ENCODE results near the gene SPINK1. TPM values are rescaled to one million over a fixed set of nuclear protein-coding genes. Genes with fewer than 3 reads are reported as not detected.
A peak's percentile ranks its signal among the peaks of the same experiment; 100 is the strongest.

The SPINK1 gene
- total RNA-seq, 1 experiment from 2014 or later: not detected

- no peak overlapping the region for H2AFZ ChIP-seq
- no peaks in the 10 kb centered on the region for H3K9me3 ChIP-seq (ENCODE audit: insufficient read depth, low read depth)
- no peak overlapping the region for H3K27ac ChIP-seq
- H3K4me1 ChIP-seq (replicated peaks; ENCODE audit: insufficient read depth): no peaks in the 10 kb centered on the region
- CTCF ChIA-PET: interaction anchor here (1.5 kb wide), 1 partner anchor 27 kb away, joined by 5 read pairs; no protein-coding TSS in a partner anchor
- BruUV-seq (replicated peaks): no TSS peak
- no peak overlapping the region for H3K4me3 ChIP-seq
- POLR2A ChIA-PET (ENCODE audit: unreplicated experiment): no interaction called here
- intact Hi-C loops (cut with micrococcal nuclease; ENCODE audit: unreplicated experiment): loop anchor here (5.0 kb wide), 3 partner anchors 257 to 317 kb away; no protein-coding TSS in a partner anchor
- H4K20me1 ChIP-seq (ENCODE audit: insufficient read depth): no peaks in the 10 kb centered on the region
- no peak for DNase-seq
- no peak overlapping the region for H3K4me2 ChIP-seq
- no peaks in the 10 kb centered on the region for H3K79me2 ChIP-seq (ENCODE audit: low read depth)
- no peaks in the 10 kb centered on the region for H3K36me3 ChIP-seq (ENCODE audit: low read depth)
- no peaks in the 10 kb centered on the region for H3F3A ChIP-seq (ENCODE audit: insufficient read depth, low read depth)
- H3K9me2 ChIP-seq (ENCODE audit: insufficient read depth): no peaks in the 10 kb centered on the region
- no peaks in the 10 kb centered on the region for H3K27me3 ChIP-seq (ENCODE audit: insufficient read depth, low read depth)
- TF ChIP-seq EZH2 (IDR thresholded peaks at IDR 0.05; ENCODE audit: low read depth): no peak
- TF ChIP-seq CTCF (conservative IDR thresholded peaks at IDR 0.05): no peak
Measured at GRCh38 chr5:147859962-147860640, 28.6 kb upstream of the SPINK1 start.

DNA sequence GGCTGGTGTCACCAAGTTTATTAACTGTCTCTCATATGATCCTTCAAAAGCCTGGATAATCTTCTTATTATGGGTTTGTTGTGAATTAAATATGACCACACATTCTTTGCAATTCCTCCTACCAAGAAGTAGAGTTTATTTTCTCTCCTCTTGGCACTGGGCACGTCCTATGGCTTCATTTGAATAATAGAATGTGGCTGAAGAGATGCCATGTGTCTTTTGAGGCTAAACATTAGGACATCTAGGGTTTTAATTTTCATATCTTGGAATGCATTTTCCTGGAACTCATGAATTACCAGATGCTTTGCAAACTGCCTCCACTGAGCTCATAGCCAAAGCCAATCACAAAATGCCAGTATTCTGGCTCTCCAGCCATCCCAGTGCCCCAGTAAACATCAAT lies 27.1 kb upstream of the SPINK1 start:
- TF ChIP-seq CTCF (conservative IDR thresholded peaks at IDR 0.05): no peak
- TF ChIP-seq EZH2 (IDR thresholded peaks at IDR 0.05; ENCODE audit: low read depth): no peak
- Histone ChIP-seq H3K79me2 (ENCODE audit: low read depth) (no peaks in the 10 kb centered on the region), H3K27ac (no peak overlapping the region), H2AFZ (no peak overlapping the region), H3F3A (ENCODE audit: insufficient read depth, low read depth) (no peaks in the 10 kb centered on the region), H3K27me3 (ENCODE audit: insufficient read depth, low read depth) (no peaks in the 10 kb centered on the region), H4K20me1 (ENCODE audit: insufficient read depth) (no peaks in the 10 kb centered on the region), H3K9me3 (ENCODE audit: insufficient read depth, low read depth) (no peaks in the 10 kb centered on the region), H3K9me2 (ENCODE audit: insufficient read depth) (no peaks in the 10 kb centered on the region), H3K36me3 (ENCODE audit: low read depth) (no peaks in the 10 kb centered on the region), H3K4me3 (no peak overlapping the region), H3K4me1 (replicated peaks; ENCODE audit: insufficient read depth) (no peaks in the 10 kb centered on the region), H3K4me2 (no peak overlapping the region)
- intact Hi-C loops (cut with micrococcal nuclease; ENCODE audit: unreplicated experiment): loop anchor here (5.0 kb wide), 3 partner anchors 259 to 319 kb away; no protein-coding TSS in a partner anchor
- DNase-seq: no peak
- CTCF ChIA-PET: interaction anchor here (0.6 to 1.2 kb wide), 3 partner anchors 28 to 540 kb away, joined by 3 to 5 read pairs (median 3); no protein-coding TSS in a partner anchor
- POLR2A ChIA-PET (ENCODE audit: unreplicated experiment): no interaction called here
- no TSS peak for BruUV-seq (replicated peaks)

- POLR2A ChIA-PET (ENCODE audit: unreplicated experiment): interaction anchor here (0.7 kb wide), 1 partner anchor 241 kb away, joined by 10 read pairs; no protein-coding TSS in a partner anchor
- no peaks in the 10 kb centered on the region for H3K9me2 ChIP-seq (ENCODE audit: insufficient read depth)
- H3K36me3 ChIP-seq (ENCODE audit: low read depth): no peaks in the 10 kb centered on the region
- no peaks in the 10 kb centered on the region for H3K27me3 ChIP-seq (ENCODE audit: insufficient read depth, low read depth)
- H3K9me3 ChIP-seq (ENCODE audit: insufficient read depth, low read depth): no peaks in the 10 kb centered on the region
- no TSS peak for BruUV-seq (replicated peaks)
- H4K20me1 ChIP-seq (ENCODE audit: insufficient read depth): no peaks in the 10 kb centered on the region
- no peak overlapping the region for H3K27ac ChIP-seq
- intact Hi-C loops (cut with micrococcal nuclease; ENCODE audit: unreplicated experiment): loop anchor here (1.0 to 5.0 kb wide), 7 partner anchors 30 to 872 kb away; no protein-coding TSS in a partner anchor
- peak; percentile 89 for TF ChIP-seq CTCF (conservative IDR thresholded peaks at IDR 0.05)
- TF ChIP-seq EZH2 (IDR thresholded peaks at IDR 0.05; ENCODE audit: low read depth): no peak
- CTCF ChIA-PET: interaction anchor here (0.6 to 1.2 kb wide), 7 partner anchors 13 to 1525 kb away, joined by 3 to 6 read pairs (median 3); no protein-coding TSS in a partner anchor
- no peaks in the 10 kb centered on the region for H3K79me2 ChIP-seq (ENCODE audit: low read depth)
- no peaks in the 10 kb centered on the region for H3F3A ChIP-seq (ENCODE audit: insufficient read depth, low read depth)
- peak; percentile 39 to 51 for DNase-seq
- no peak overlapping the region for H2AFZ ChIP-seq
- H3K4me2 ChIP-seq: no peak overlapping the region
- H3K4me1 ChIP-seq (replicated peaks; ENCODE audit: insufficient read depth): no peaks in the 10 kb centered on the region
- no peak overlapping the region for H3K4me3 ChIP-seq
Measured at GRCh38 chr5:147857302-147858129, 26.0 kb upstream of the SPINK1 start.
